Measurements from ENCODE around the gene FAM193A. TPM values are rescaled to one million over a fixed set of nuclear protein-coding genes. Genes with fewer than 3 reads are reported as not detected.

The FAM193A gene
- total RNA-seq, 1 donor from 2014 or later: 19.8 TPM

DNA sequence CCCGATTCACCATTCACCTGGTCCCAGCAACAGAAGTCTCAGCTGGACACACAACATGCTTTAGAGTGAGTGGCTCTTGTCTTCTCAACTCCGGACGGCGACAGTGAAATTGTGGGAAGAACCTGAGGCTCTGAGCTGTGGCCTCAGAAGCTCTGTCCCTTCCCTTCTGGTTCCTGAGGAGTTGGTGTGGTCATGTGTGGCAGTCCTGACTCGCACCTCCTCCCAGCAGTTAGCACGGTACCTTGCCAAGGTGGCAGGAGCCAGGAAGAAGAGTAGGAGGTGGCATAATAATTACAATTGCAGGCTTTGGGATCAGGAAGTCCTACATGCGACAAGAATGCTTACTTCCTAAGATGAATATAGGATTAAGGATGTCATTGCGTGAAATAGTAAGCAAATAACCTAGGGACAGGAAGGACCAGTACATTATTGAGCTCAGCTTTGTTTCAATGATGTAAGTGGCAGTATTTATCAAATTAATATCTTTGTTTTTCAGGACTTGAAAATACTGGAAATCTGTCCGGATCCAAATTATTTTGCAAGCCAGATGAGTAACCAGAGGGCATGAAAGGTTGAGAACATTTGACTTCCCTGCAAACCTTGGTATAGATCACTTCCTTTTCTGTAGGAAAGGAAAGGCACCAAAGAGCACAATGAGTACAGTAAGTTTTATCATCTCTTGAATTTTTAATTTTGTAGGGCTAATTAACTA is 46.5 kb upstream of the FAM193A start:
- TF ChIP-seq, protein P1, sequence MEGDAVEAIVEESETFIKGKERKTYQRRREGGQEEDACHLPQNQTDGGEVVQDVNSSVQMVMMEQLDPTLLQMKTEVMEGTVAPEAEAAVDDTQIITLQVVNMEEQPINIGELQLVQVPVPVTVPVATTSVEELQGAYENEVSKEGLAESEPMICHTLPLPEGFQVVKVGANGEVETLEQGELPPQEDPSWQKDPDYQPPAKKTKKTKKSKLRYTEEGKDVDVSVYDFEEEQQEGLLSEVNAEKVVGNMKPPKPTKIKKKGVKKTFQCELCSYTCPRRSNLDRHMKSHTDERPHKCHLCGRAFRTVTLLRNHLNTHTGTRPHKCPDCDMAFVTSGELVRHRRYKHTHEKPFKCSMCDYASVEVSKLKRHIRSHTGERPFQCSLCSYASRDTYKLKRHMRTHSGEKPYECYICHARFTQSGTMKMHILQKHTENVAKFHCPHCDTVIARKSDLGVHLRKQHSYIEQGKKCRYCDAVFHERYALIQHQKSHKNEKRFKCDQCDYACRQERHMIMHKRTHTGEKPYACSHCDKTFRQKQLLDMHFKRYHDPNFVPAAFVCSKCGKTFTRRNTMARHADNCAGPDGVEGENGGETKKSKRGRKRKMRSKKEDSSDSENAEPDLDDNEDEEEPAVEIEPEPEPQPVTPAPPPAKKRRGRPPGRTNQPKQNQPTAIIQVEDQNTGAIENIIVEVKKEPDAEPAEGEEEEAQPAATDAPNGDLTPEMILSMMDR (IDR thresholded peaks at IDR 0.05; ENCODE audit: insufficient read depth, low read length, poor library complexity, severe bottlenecking): no peak
- DNase-seq (ENCODE audit: low read depth): no peak
- Histone ChIP-seq H3K4me3 (ENCODE audit: low read depth, low read length) (no peak overlapping the region), H3K36me3 (ENCODE audit: control insufficient read depth, insufficient read depth, low read length) (no peaks in the 10 kb centered on the region), H3K27me3 (ENCODE audit: control insufficient read depth, insufficient read depth, low read length) (no peaks in the 10 kb centered on the region)

DNA sequence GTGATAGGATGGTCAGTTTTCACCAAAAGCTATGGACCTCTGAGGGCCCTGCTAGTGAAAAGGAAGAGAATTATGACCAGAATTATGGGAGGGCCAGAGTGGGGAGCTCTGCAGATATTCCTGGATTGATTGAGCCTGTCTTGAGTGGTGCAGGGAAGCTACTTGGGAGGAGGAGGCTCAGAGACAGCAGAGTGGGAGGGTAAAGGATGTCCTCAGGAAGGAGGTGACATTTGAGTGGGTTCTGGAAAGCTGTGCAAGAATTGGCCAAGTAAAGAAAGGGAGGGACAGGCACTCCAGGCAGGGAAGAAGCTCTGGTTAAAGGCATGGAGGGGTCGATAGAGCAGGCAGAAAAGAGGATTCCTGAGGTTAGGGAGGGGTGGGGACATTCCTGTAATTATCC is 43.5 kb upstream of the FAM193A start:
- peaks cover 1% of the 10 kb centered on the region for H3K36me3 ChIP-seq (ENCODE audit: control insufficient read depth, insufficient read depth, low read length)
- no peak for DNase-seq (ENCODE audit: low read depth)
- no peak overlapping the region for H3K4me3 ChIP-seq (ENCODE audit: low read depth, low read length)
- H3K27me3 ChIP-seq (ENCODE audit: control insufficient read depth, insufficient read depth, low read length): no peaks in the 10 kb centered on the region
- TF ChIP-seq, protein P1 (IDR thresholded peaks at IDR 0.05; ENCODE audit: insufficient read depth, low read length, poor library complexity, severe bottlenecking): no peak

DNA sequence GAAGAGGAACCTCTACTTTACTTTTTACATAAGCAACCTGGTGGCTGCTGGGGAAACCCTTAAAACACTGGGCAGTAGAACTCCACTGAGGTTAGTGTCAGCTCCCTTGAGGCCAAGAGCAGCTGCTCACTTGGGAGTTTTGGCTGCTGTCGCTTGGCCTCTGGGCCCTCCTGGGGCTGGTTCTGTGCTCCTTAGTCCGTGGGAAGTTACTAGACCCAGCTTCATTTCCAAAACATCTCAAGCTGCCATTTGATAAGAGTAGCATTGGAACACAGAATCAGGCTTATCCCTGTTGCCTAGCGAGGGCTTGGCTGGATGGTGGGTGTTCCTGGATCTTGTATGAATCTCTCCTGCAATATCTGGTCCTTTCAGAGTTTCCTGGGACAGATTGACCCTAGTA is 41.5 kb upstream of the FAM193A start:
- Histone ChIP-seq H3K27me3 (ENCODE audit: control insufficient read depth, insufficient read depth, low read length) (no peaks in the 10 kb centered on the region), H3K4me3 (ENCODE audit: low read depth, low read length) (no peak overlapping the region), H3K36me3 (ENCODE audit: control insufficient read depth, insufficient read depth, low read length) (peaks cover 1% of the 10 kb centered on the region)
- DNase-seq (ENCODE audit: low read depth): no peak
- TF ChIP-seq, protein P1 (IDR thresholded peaks at IDR 0.05; ENCODE audit: insufficient read depth, low read length, poor library complexity, severe bottlenecking): no peak

DNA sequence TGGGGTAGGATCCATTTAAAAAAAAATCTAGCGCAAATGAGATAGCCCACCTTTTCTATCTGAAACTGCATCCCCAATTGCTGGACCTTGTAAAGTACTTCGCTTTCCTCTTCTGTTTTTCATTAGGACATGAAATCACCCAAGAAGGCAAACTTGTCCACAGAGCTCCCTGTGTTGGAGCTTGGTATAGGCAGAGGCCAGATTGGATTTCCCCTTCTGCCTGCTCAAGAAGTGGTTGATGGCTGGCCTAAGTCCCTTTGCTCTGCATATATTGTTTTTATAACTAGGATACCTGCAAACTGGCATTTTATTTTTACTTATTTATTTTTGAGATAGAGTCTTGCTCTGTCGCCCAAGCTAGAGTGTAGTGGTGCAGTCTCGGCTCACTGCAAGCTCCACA is 39.1 kb upstream of the FAM193A start:
- H3K27me3 ChIP-seq (ENCODE audit: control insufficient read depth, insufficient read depth, low read length): no peaks in the 10 kb centered on the region
- DNase-seq (ENCODE audit: low read depth): no peak
- TF ChIP-seq, protein P1 (IDR thresholded peaks at IDR 0.05; ENCODE audit: insufficient read depth, low read length, poor library complexity, severe bottlenecking): no peak
- H3K36me3 ChIP-seq (ENCODE audit: control insufficient read depth, insufficient read depth, low read length): peaks cover 11% of the 10 kb centered on the region
- no peak overlapping the region for H3K4me3 ChIP-seq (ENCODE audit: low read depth, low read length)

DNA sequence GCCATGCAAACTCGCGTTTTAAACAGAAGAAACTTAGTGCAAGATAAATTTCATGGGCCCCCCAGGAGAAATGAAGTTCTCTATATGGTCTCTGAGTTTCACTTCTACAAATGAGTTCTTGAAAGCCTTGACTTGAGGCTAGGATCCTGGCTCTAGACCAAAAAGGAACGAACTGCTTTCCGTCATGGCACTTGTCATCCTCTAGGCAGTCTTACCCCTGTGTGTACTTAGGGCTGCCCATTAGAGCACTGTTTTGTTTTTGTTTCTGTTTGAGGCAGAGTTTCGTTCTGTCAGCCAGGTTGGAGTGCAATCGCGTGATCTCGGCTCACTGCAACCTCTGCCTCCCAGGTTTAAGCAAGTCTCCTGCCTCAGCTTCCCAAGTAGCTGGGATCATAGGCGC is 38.5 kb upstream of the FAM193A start:
- no peak overlapping the region for H3K4me3 ChIP-seq (ENCODE audit: low read depth, low read length)

More for the DNA sequence above, 38.5 kb upstream of the FAM193A start:
- TF ChIP-seq, protein P1 (IDR thresholded peaks at IDR 0.05; ENCODE audit: insufficient read depth, low read length, poor library complexity, severe bottlenecking): no peak
- peaks cover 11% of the 10 kb centered on the region for H3K36me3 ChIP-seq (ENCODE audit: control insufficient read depth, insufficient read depth, low read length)
- no peak for DNase-seq (ENCODE audit: low read depth)
- no peaks in the 10 kb centered on the region for H3K27me3 ChIP-seq (ENCODE audit: control insufficient read depth, insufficient read depth, low read length)

Data from kidney epithelial cell (primary cell).